ENCODE measurements around the gene KRTAP12-2. TPM values are rescaled to one million over a fixed set of nuclear protein-coding genes. Genes with fewer than 3 reads are reported as not detected.
"Not testable (repeated sequence)": the region's sequence is repeated elsewhere in the genome, so short reads cannot be mapped to it uniquely, and the experiment has no call there.

KRTAP12-2 gene
- total RNA-seq, 1 donor from 2014 or later, result not detected

GRCh38 chr21:44627831-44628233 lies 38.9 kb downstream of the KRTAP12-2 start:
- DNase-seq (ENCODE audit: low read depth, low spot score), result not testable (repeated sequence)

- not testable (repeated sequence) for DNase-seq (ENCODE audit: low read depth, low spot score)
Observed at GRCh38 chr21:44627181-44627822, 39.4 kb downstream of the KRTAP12-2 start.

- DNase-seq (ENCODE audit: low read depth, low spot score), result no peak
Observed at GRCh38 chr21:44626673-44627143, 40.0 kb downstream of the KRTAP12-2 start, which contains the start of gene KRTAP10-9. Gene KRTAP10-9, plus strand, starts transcription at chr21:44627093. Its CDS starts 79 bp downstream, at chr21:44627172.

- no peak for DNase-seq (ENCODE audit: low read depth, low spot score)
Observed at GRCh38 chr21:44626262-44626661, 40.5 kb downstream of the KRTAP12-2 start.

DNA sequence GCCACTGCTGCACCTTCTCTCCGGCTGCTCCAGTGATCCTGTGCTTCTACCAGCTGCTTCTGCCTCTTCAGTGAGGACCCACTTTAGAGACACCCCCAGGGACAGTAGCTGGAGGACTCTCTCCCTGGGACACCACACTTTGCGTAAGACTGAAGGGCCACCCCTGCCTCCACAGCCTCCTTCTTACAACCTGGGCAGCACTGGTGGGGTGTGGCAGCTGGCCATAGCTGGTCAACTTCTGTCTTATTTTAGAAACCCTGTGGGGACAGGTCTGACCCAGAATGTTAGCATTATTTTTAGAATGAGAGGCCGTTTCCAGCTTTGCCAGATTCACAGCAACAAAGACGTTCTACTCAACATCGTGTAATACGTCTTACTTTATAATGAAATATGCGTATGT lies 41.0 kb downstream of the KRTAP12-2 start:
- no peak for DNase-seq (ENCODE audit: low read depth, low spot score)

GRCh38 chr21:44623575-44623974 lies 43.2 kb downstream of the KRTAP12-2 start:
- no peak for DNase-seq (ENCODE audit: low read depth, low spot score)

DNA sequence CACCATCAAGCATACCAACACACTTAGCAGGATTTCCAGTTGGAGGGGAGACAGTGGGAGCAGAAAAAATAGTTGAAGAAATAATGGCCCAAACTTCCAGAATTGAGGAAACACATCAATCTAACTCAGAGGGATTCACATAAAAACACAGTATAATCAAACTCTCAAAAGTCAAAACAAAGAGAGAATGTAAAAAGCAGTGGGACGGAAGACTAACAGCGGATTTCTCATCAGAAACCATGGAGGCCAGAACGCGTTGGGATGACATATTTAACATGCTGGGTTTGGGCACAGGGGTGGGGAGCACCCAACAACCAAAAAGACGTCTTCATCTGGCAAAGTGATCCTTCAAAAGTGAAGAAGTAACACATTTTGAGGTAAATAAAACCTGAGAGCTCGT lies 46.8 kb downstream of the KRTAP12-2 start:
- no peak for DNase-seq (ENCODE audit: low read depth, low spot score)

- no peak for DNase-seq (ENCODE audit: low read depth, low spot score)
Observed at GRCh38 chr21:44618909-44619308, 47.8 kb downstream of the KRTAP12-2 start.

DNA sequence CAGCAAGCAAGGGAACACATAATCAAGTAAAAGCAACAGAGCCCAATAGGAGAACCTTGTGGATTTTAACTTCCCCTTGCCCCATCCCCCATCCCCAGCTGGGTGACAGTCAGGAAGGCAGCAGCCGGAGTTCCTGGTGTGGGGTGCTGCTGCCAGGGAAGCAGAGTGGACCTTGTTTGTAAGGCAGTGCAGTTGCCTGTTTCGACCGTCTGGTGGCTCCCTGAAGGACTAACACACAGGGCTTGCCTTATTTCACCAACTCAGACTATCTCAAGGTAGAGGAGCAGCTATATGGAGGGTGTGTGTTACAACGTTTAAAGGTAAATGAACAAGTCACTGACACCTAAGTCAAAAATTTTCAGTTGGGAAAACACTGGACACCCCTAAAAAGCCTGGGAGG lies 48.2 kb downstream of the KRTAP12-2 start:
- DNase-seq (ENCODE audit: low read depth, low spot score), result no peak

GRCh38 chr21:44617071-44617501 lies 49.6 kb downstream of the KRTAP12-2 start:
- DNase-seq (ENCODE audit: low read depth, low spot score), result no peak

GRCh38 chr21:44616591-44616926 lies 50.2 kb downstream of the KRTAP12-2 start:
- no peak for DNase-seq (ENCODE audit: low read depth, low spot score)

Other genes starting within 250 kb of the KRTAP12-2 start
- 0.71 and 1.5 TPM in 2 replicates for gene LRRC3, start 211.4 kb downstream of the KRTAP12-2 start, total RNA-seq
- gene KRTAP10-1, start 126.7 kb downstream of the KRTAP12-2 start, total RNA-seq, result not detected in 2 replicates
- not detected in 2 replicates for gene KRTAP10-2, start 115.4 kb downstream of the KRTAP12-2 start, total RNA-seq
- gene KRTAP10-3, start 108.1 kb downstream of the KRTAP12-2 start, total RNA-seq, result not detected in 2 replicates
- gene KRTAP10-4, start 93.2 kb downstream of the KRTAP12-2 start, total RNA-seq, result not detected in 2 replicates
- not detected in 2 replicates for gene KRTAP10-5, start 86.3 kb downstream of the KRTAP12-2 start, total RNA-seq
- gene KRTAP10-6, start 74.4 kb downstream of the KRTAP12-2 start, total RNA-seq, result not detected in 2 replicates
- gene KRTAP10-7, start 66.3 kb downstream of the KRTAP12-2 start, total RNA-seq, result not detected in 2 replicates
- not detected in 2 replicates for gene KRTAP10-8, start 54.8 kb downstream of the KRTAP12-2 start, total RNA-seq
- not detected in 2 replicates for gene KRTAP10-9, start 39.8 kb downstream of the KRTAP12-2 start, total RNA-seq
- gene KRTAP10-10, start 29.6 kb downstream of the KRTAP12-2 start, total RNA-seq, result not detected in 2 replicates
- not detected in 2 replicates for gene KRTAP10-11, start 20.5 kb downstream of the KRTAP12-2 start, total RNA-seq
- not detected in 2 replicates for gene KRTAP12-4, start 12.3 kb downstream of the KRTAP12-2 start, total RNA-seq
- not detected in 2 replicates for gene KRTAP12-3, start 9.0 kb downstream of the KRTAP12-2 start, total RNA-seq
- not detected in 2 replicates for gene KRTAP12-1, start 15.2 kb upstream of the KRTAP12-2 start, total RNA-seq
- gene KRTAP10-12, start 30.2 kb upstream of the KRTAP12-2 start, total RNA-seq, result not detected in 2 replicates
- not detected in 2 replicates for gene TSPEAR, start 44.6 kb upstream of the KRTAP12-2 start, total RNA-seq
- 105 and 197 TPM in 2 replicates for gene UBE2G2, start 134.9 kb upstream of the KRTAP12-2 start, total RNA-seq
- gene SUMO3, start 151.1 kb upstream of the KRTAP12-2 start, total RNA-seq, result 101 and 113 TPM in 2 replicates
- 324 and 432 TPM in 2 replicates for gene PTTG1IP, start 206.8 kb upstream of the KRTAP12-2 start, total RNA-seq